Mesendoderm (in vitro differentiated cells): ENCODE results near the gene ZNF563.

Experiments
- DNase-seq: peaks from one replicate; pipeline ENCODE4 v3.0.0; 2013
- H2AK5ac ChIP-seq: 2 replicates; pipeline ENCODE4 v1.6.1; 2013; ENCODE audit warnings: low read length, inconsistent platforms
- H2BK120ac ChIP-seq: 2 replicates; pipeline ENCODE4 v1.6.1; 2013; ENCODE audit warnings: low read depth, mild to moderate bottlenecking, low read length, moderate library complexity, mixed read lengths
- H2BK15ac ChIP-seq: replicated peaks from 2 replicates; pipeline ENCODE4 v1.6.1; 2013; ENCODE audit warnings: low read depth, mild to moderate bottlenecking, moderate library complexity
- H2BK5ac ChIP-seq: 2 replicates; pipeline ENCODE4 v1.6.1; 2013; ENCODE audit warnings: low read length, inconsistent platforms
- H3K18ac ChIP-seq: 2 replicates; pipeline ENCODE4 v1.6.1; 2013; ENCODE audit warnings: mild to moderate bottlenecking, low read length, mixed read lengths
- H3K23ac ChIP-seq: one replicate; pipeline ENCODE4 v1.6.1; 2013; ENCODE audit warnings: low read length
- H3K27ac ChIP-seq: 2 replicates; pipeline ENCODE4 v1.5.1; 2013; ENCODE audit warnings: low read depth, mild to moderate bottlenecking, inconsistent platforms, low read length, moderate library complexity
- H3K27me3 ChIP-seq: 2 replicates; pipeline ENCODE4 v1.6.1; 2013; ENCODE audit warnings: low read length, control low read depth, mild to moderate bottlenecking, inconsistent platforms; ENCODE audit not compliant: insufficient read depth, poor library complexity
- H3K36me3 ChIP-seq: 2 replicates; pipeline ENCODE4 v1.6.1; 2013; ENCODE audit warnings: low read length, inconsistent platforms; ENCODE audit not compliant: control insufficient read depth, insufficient read depth
- H3K4ac ChIP-seq: one replicate; pipeline ENCODE4 v1.6.1; 2013; ENCODE audit warnings: low read depth, mild to moderate bottlenecking, low read length, moderate library complexity
- H3K4me1 ChIP-seq: 2 replicates; pipeline ENCODE4 v1.6.1; 2013; ENCODE audit warnings: low read depth, low read length, inconsistent platforms; ENCODE audit not compliant: control insufficient read depth
- H3K4me2 ChIP-seq: 2 replicates; pipeline ENCODE4 v1.6.1; 2013; ENCODE audit warnings: low read length
- H3K4me3 ChIP-seq: 2 replicates; pipeline ENCODE4 v1.5.1; 2013; ENCODE audit warnings: mild to moderate bottlenecking, low read length
- H3K56ac ChIP-seq: one replicate; pipeline ENCODE4 v1.6.1; 2013; ENCODE audit warnings: low read length
- H3K79me1 ChIP-seq: 2 replicates; pipeline ENCODE4 v1.6.1; 2013; ENCODE audit warnings: low read length, inconsistent platforms
- H3K79me2 ChIP-seq: 2 replicates; pipeline ENCODE4 v1.6.1; 2013; ENCODE audit warnings: mild to moderate bottlenecking, low read length; ENCODE audit not compliant: control insufficient read depth, insufficient read depth
- H3K9ac ChIP-seq: 2 replicates; pipeline ENCODE4 v1.6.1; 2013; ENCODE audit warnings: low read length, inconsistent platforms
- H4K5ac ChIP-seq: one replicate; pipeline ENCODE4 v1.6.1; 2013; ENCODE audit warnings: low read length
- H4K8ac ChIP-seq: one replicate; pipeline ENCODE4 v1.6.1; 2013; ENCODE audit warnings: low read depth, mild to moderate bottlenecking, control low read depth, low read length, moderate library complexity
- WGBS: extraction: QIAGEN DNeasy Blood & Tissue Kit; methylation state at CpG from one replicate; pipeline ENCODE4 v1.1.7; 2013; ENCODE audit warnings: low lambda C conversion rate, missing lambda C conversion rate; ENCODE audit not compliant: insufficient coverage; ENCODE audit errors: extremely low coverage; 5-methylcytosine and 5-hydroxymethylcytosine counted together

Gene ZNF563

GRCh38 chr19:12289790-12290065 lies 43.7 kb downstream of the ZNF563 start:
- Histone ChIP-seq H3K4me2 (no peak overlapping the region), H3K36me3 (no peaks in the 10 kb centered on the region), H3K4me3 (no peak overlapping the region), H2BK15ac (no peak overlapping the region), H3K9ac (no peak overlapping the region), H2BK120ac (no peak overlapping the region), H2BK5ac (no peak overlapping the region), H3K79me1 (peaks cover 4% of the 10 kb centered on the region), H3K4me1 (peaks cover 2% of the 10 kb centered on the region), H3K18ac (no peak overlapping the region), H3K23ac (no peak overlapping the region), H4K8ac (no peak overlapping the region), H3K79me2 (peaks cover 3% of the 10 kb centered on the region), H3K4ac (no peak overlapping the region), H3K27me3 (no peaks in the 10 kb centered on the region), H3K27ac (no peak overlapping the region), H3K56ac (no peak overlapping the region), H2AK5ac (no peak overlapping the region), H4K5ac (no peak overlapping the region)
- no peak for DNase-seq
- no CpG with 5 or more reads among the region's 7 CpGs for WGBS

GRCh38 chr19:12287958-12288500 lies 45.4 kb downstream of the ZNF563 start:
- H3K9ac ChIP-seq = no peak overlapping the region
- no peaks in the 10 kb centered on the region for H3K27me3 ChIP-seq
- WGBS = no CpG with 5 or more reads among the region's 1 CpG
- H3K23ac ChIP-seq = no peak overlapping the region
- H3K27ac ChIP-seq = no peak overlapping the region
- peaks cover 2% of the 10 kb centered on the region for H3K79me1 ChIP-seq
- no peak overlapping the region for H2AK5ac ChIP-seq
- no peak overlapping the region for H2BK5ac ChIP-seq
- H3K4me3 ChIP-seq = no peak overlapping the region
- H4K5ac ChIP-seq = no peak overlapping the region
- H2BK120ac ChIP-seq = no peak overlapping the region
- H2BK15ac ChIP-seq = no peak overlapping the region
- no peak overlapping the region for H3K4ac ChIP-seq
- H3K4me1 ChIP-seq = no peaks in the 10 kb centered on the region
- H3K4me2 ChIP-seq = no peak overlapping the region
- H3K36me3 ChIP-seq = no peaks in the 10 kb centered on the region
- no peak for DNase-seq
- H3K79me2 ChIP-seq = no peaks in the 10 kb centered on the region
- no peak overlapping the region for H3K56ac ChIP-seq
- no peak overlapping the region for H3K18ac ChIP-seq
- H4K8ac ChIP-seq = no peak overlapping the region

GRCh38 chr19:12284631-12285030 lies 48.8 kb downstream of the ZNF563 start:
- Histone ChIP-seq H3K56ac (no peak overlapping the region), H3K4ac (no peak overlapping the region), H2BK120ac (no peak overlapping the region), H3K36me3 (no peaks in the 10 kb centered on the region), H3K4me2 (no peak overlapping the region), H3K79me2 (no peaks in the 10 kb centered on the region), H3K27me3 (no peaks in the 10 kb centered on the region), H3K23ac (no peak overlapping the region), H4K8ac (no peak overlapping the region), H3K4me1 (no peaks in the 10 kb centered on the region), H2BK5ac (no peak overlapping the region), H3K4me3 (no peak overlapping the region), H3K27ac (no peak overlapping the region), H4K5ac (no peak overlapping the region), H2AK5ac (no peak overlapping the region), H3K79me1 (peaks cover 3% of the 10 kb centered on the region), H3K9ac (no peak overlapping the region), H2BK15ac (no peak overlapping the region), H3K18ac (no peak overlapping the region)
- WGBS = no CpG with 5 or more reads among the region's 18 CpGs
- DNase-seq = no peak

GRCh38 chr19:12284226-12284625 lies 49.2 kb downstream of the ZNF563 start:
- no peak overlapping the region for H4K8ac ChIP-seq
- no peaks in the 10 kb centered on the region for H3K36me3 ChIP-seq
- no peak overlapping the region for H2BK5ac ChIP-seq
- no peaks in the 10 kb centered on the region for H3K79me2 ChIP-seq
- H3K9ac ChIP-seq = no peak overlapping the region
- H3K79me1 ChIP-seq = peaks cover 3% of the 10 kb centered on the region
- H3K27ac ChIP-seq = no peak overlapping the region
- H3K27me3 ChIP-seq = no peaks in the 10 kb centered on the region
- no CpG with 5 or more reads among the region's 14 CpGs for WGBS
- no peak overlapping the region for H3K4me2 ChIP-seq
- no peak overlapping the region for H4K5ac ChIP-seq
- no peak overlapping the region for H3K4me3 ChIP-seq
- DNase-seq = no peak
- H3K4ac ChIP-seq = no peak overlapping the region
- H2BK15ac ChIP-seq = no peak overlapping the region
- no peaks in the 10 kb centered on the region for H3K4me1 ChIP-seq
- no peak overlapping the region for H3K18ac ChIP-seq
- no peak overlapping the region for H3K23ac ChIP-seq
- no peak overlapping the region for H3K56ac ChIP-seq
- H2BK120ac ChIP-seq = no peak overlapping the region
- no peak overlapping the region for H2AK5ac ChIP-seq

GRCh38 chr19:12278713-12279112 lies 54.7 kb downstream of the ZNF563 start:
- Histone ChIP-seq H2BK5ac (no peak overlapping the region), H3K36me3 (no peaks in the 10 kb centered on the region), H3K27me3 (no peaks in the 10 kb centered on the region), H3K4me2 (no peak overlapping the region), H3K79me1 (peaks cover 5% of the 10 kb centered on the region), H3K9ac (no peak overlapping the region), H4K5ac (no peak overlapping the region), H3K23ac (no peak overlapping the region), H3K79me2 (no peaks in the 10 kb centered on the region), H3K4me1 (no peaks in the 10 kb centered on the region), H4K8ac (no peak overlapping the region), H3K4ac (no peak overlapping the region), H3K56ac (no peak overlapping the region), H2AK5ac (no peak overlapping the region), H3K18ac (no peak overlapping the region), H3K27ac (no peak overlapping the region), H2BK120ac (no peak overlapping the region), H3K4me3 (no peak overlapping the region), H2BK15ac (no peak overlapping the region)
- WGBS = no CpG with 5 or more reads among the region's 2 CpGs
- no peak for DNase-seq
